ENCODE measurements around the gene PNLIPRP3. TPM values are rescaled to one million over a fixed set of nuclear protein-coding genes. Genes with fewer than 3 reads are reported as not detected.

PNLIPRP3 gene
- total RNA-seq, 2 donors from 2014 or later: not detected

- no peak overlapping the region for H3K27ac ChIP-seq
- H3K9ac ChIP-seq (ENCODE audit: low read depth in 2 of 2, low read length in 2 of 2): no peak overlapping the region
- TF ChIP-seq CTCF (IDR thresholded peaks at IDR 0.05): no peak
- H3K36me3 ChIP-seq: no peaks in the 10 kb centered on the region
- intact Hi-C loops (cut with DNase I): no loop called here
- H3K27me3 ChIP-seq: no peaks in the 10 kb centered on the region
- DNase-seq: no peak
- H3K4me1 ChIP-seq: no peaks in the 10 kb centered on the region
- H3K9me3 ChIP-seq: no peaks in the 10 kb centered on the region
- no peak overlapping the region for H3K4me3 ChIP-seq
Measured at GRCh38 chr10:116470071-116470470, 42.4 kb downstream of the PNLIPRP3 start.

- no peaks in the 10 kb centered on the region for H3K27me3 ChIP-seq
- no peaks in the 10 kb centered on the region for H3K4me1 ChIP-seq
- TF ChIP-seq CTCF (IDR thresholded peaks at IDR 0.05): no peak
- intact Hi-C loops (cut with DNase I): no loop called here
- no peaks in the 10 kb centered on the region for H3K36me3 ChIP-seq
- no peaks in the 10 kb centered on the region for H3K9me3 ChIP-seq
- H3K4me3 ChIP-seq: no peak overlapping the region
- no peak overlapping the region for H3K9ac ChIP-seq (ENCODE audit: low read depth in 2 of 2, low read length in 2 of 2)
- no peak overlapping the region for H3K27ac ChIP-seq
- DNase-seq: peak; percentile 45
Measured at GRCh38 chr10:116470768-116471415, 43.2 kb downstream of the PNLIPRP3 start.

- Histone ChIP-seq H3K9me3 (no peaks in the 10 kb centered on the region), H3K4me1 (no peaks in the 10 kb centered on the region), H3K9ac (ENCODE audit: low read depth in 2 of 2, low read length in 2 of 2) (no peak overlapping the region), H3K4me3 (no peak overlapping the region), H3K27ac (no peak overlapping the region), H3K27me3 (no peaks in the 10 kb centered on the region), H3K36me3 (no peaks in the 10 kb centered on the region)
- no peak for DNase-seq
- no peak for TF ChIP-seq CTCF (IDR thresholded peaks at IDR 0.05)
- intact Hi-C loops (cut with DNase I): no loop called here
Measured at GRCh38 chr10:116472891-116473290, 45.2 kb downstream of the PNLIPRP3 start.

GRCh38 chr10:116475866-116476265, 48.2 kb downstream of the PNLIPRP3 start:
- H3K4me3 ChIP-seq: no peak overlapping the region
- no peak overlapping the region for H3K9ac ChIP-seq (ENCODE audit: low read depth in 2 of 2, low read length in 2 of 2)
- intact Hi-C loops (cut with DNase I): no loop called here
- no peaks in the 10 kb centered on the region for H3K36me3 ChIP-seq
- DNase-seq: no peak
- H3K4me1 ChIP-seq: no peaks in the 10 kb centered on the region
- H3K27me3 ChIP-seq: no peaks in the 10 kb centered on the region
- H3K27ac ChIP-seq: no peak overlapping the region
- H3K9me3 ChIP-seq: no peaks in the 10 kb centered on the region
- no peak for TF ChIP-seq CTCF (IDR thresholded peaks at IDR 0.05)

GRCh38 chr10:116476461-116476860, 48.8 kb downstream of the PNLIPRP3 start:
- no peak for DNase-seq
- no peak for TF ChIP-seq CTCF (IDR thresholded peaks at IDR 0.05)

More at GRCh38 chr10:116476461-116476860, 48.8 kb downstream of the PNLIPRP3 start:
- no peak overlapping the region for H3K4me3 ChIP-seq
- no peaks in the 10 kb centered on the region for H3K27me3 ChIP-seq
- H3K36me3 ChIP-seq: no peaks in the 10 kb centered on the region
- H3K4me1 ChIP-seq: no peaks in the 10 kb centered on the region
- no peak overlapping the region for H3K9ac ChIP-seq (ENCODE audit: low read depth in 2 of 2, low read length in 2 of 2)
- no peaks in the 10 kb centered on the region for H3K9me3 ChIP-seq
- H3K27ac ChIP-seq: no peak overlapping the region
- intact Hi-C loops (cut with DNase I): no loop called here
